ENCODE data around the gene MAML2. TPM values are rescaled to one million over a fixed set of nuclear protein-coding genes. Genes with fewer than 3 reads are reported as not detected.

Gene MAML2
- total RNA-seq, 1 experiment from 2014 or later = 2.9 TPM

GRCh38 chr11:96217206-96217605, 125.8 kb downstream of the MAML2 start:
- in situ Hi-C loops (cut with HindIII; ENCODE audit: low pct_unique_long_range_greater_than_20kb, low sequenced_read_pairs) = no loop called here

GRCh38 chr11:96215826-96216225, 127.2 kb downstream of the MAML2 start:
- H3K4me1 ChIP-seq (ENCODE audit: control insufficient read depth, insufficient read depth, low read length) = no peaks in the 10 kb centered on the region
- H3K27me3 ChIP-seq (ENCODE audit: control insufficient read depth, insufficient read depth, low read length) = no peaks in the 10 kb centered on the region
- no TSS peak for BruUV-seq (replicated peaks)
- no peak for ATAC-seq
- no peak overlapping the region for H3K4me3 ChIP-seq (ENCODE audit: low read depth in 2 of 2, low read length in 2 of 2)
- intact Hi-C loops (cut with micrococcal nuclease; ENCODE audit: unreplicated experiment) = no loop called here
- no peak for DNase-seq (ENCODE audit: low read depth, low spot score)
- H3K27ac ChIP-seq (ENCODE audit: low read length) = no peak overlapping the region
- ChIA-PET POLR2A (no interaction called here), CTCF (no interaction called here)
- in situ Hi-C loops (cut with HindIII; ENCODE audit: low pct_unique_long_range_greater_than_20kb, low sequenced_read_pairs) = no loop called here
- no peak for TF ChIP-seq REST (IDR thresholded peaks at IDR 0.05; ENCODE audit: insufficient read depth in 1 of 2, low read depth in 2 of 2, low read length in 1 of 2)
- TF ChIP-seq TCF7L2 (IDR thresholded peaks at IDR 0.05; ENCODE audit: low read depth, low read length) = no peak
- TF ChIP-seq CTCF (IDR thresholded peaks at IDR 0.05) = no peak
- no peak for TF ChIP-seq SIN3A (IDR thresholded peaks at IDR 0.05; ENCODE audit: borderline replicate concordance, insufficient read depth, low read depth, low read length)
- no peak for TF ChIP-seq POLR2AphosphoS5 (IDR thresholded peaks at IDR 0.05; ENCODE audit: low read depth, low read length)
- H3K36me3 ChIP-seq (ENCODE audit: control insufficient read depth, insufficient read depth, low read length) = no peaks in the 10 kb centered on the region
- H3K9me3 ChIP-seq (ENCODE audit: control insufficient read depth, insufficient read depth, low read depth, low read length) = no peaks in the 10 kb centered on the region

More at GRCh38 chr11:96217206-96217605, 125.8 kb downstream of the MAML2 start:
- DNase-seq (ENCODE audit: low read depth, low spot score) = no peak
- POLR2A ChIA-PET = no interaction called here
- Histone ChIP-seq H3K9me3 (ENCODE audit: control insufficient read depth, insufficient read depth, low read depth, low read length) (no peaks in the 10 kb centered on the region), H3K36me3 (ENCODE audit: control insufficient read depth, insufficient read depth, low read length) (no peaks in the 10 kb centered on the region), H3K27ac (ENCODE audit: low read length) (no peak overlapping the region), H3K4me3 (ENCODE audit: low read depth in 2 of 2, low read length in 2 of 2) (no peak overlapping the region), H3K4me1 (ENCODE audit: control insufficient read depth, insufficient read depth, low read length) (no peaks in the 10 kb centered on the region), H3K27me3 (ENCODE audit: control insufficient read depth, insufficient read depth, low read length) (no peaks in the 10 kb centered on the region)
- TF ChIP-seq POLR2AphosphoS5 (IDR thresholded peaks at IDR 0.05; ENCODE audit: low read depth, low read length) (no peak), TCF7L2 (IDR thresholded peaks at IDR 0.05; ENCODE audit: low read depth, low read length) (no peak), SIN3A (IDR thresholded peaks at IDR 0.05; ENCODE audit: borderline replicate concordance, insufficient read depth, low read depth, low read length) (no peak), CTCF (IDR thresholded peaks at IDR 0.05) (no peak), REST (IDR thresholded peaks at IDR 0.05; ENCODE audit: insufficient read depth in 1 of 2, low read depth in 2 of 2, low read length in 1 of 2) (no peak)
- ATAC-seq = no peak
- BruUV-seq (replicated peaks) = no TSS peak
- intact Hi-C loops (cut with micrococcal nuclease; ENCODE audit: unreplicated experiment) = no loop called here
- CTCF ChIA-PET = no interaction called here

Measured in Panc1 (cell line).